ENCODE measurements around the gene MMRN2.
A peak's percentile ranks its signal among the peaks of the same experiment; 100 is the strongest.

Gene MMRN2

GRCh38 chr10:86922553-86922961, 34.9 kb downstream of the MMRN2 start:
- TF ChIP-seq CTCF (conservative IDR thresholded peaks at IDR 0.05) (no peak), ZFX (IDR thresholded peaks at IDR 0.05) (no peak)
- peak overlapping the region; percentile 32; the same call in 1 of the 2 replicates for H3K27ac ChIP-seq

- TF ChIP-seq ZFX (IDR thresholded peaks at IDR 0.05) = no peak
- TF ChIP-seq CTCF (conservative IDR thresholded peaks at IDR 0.05) = no peak
These were observed 39.4 kb downstream of the MMRN2 start for GRCh38 chr10:86918022-86918471.

GRCh38 chr10:86914734-86915133, 42.7 kb downstream of the MMRN2 start:
- no peak overlapping the region for H3K27ac ChIP-seq
- TF ChIP-seq CTCF (conservative IDR thresholded peaks at IDR 0.05) = no peak
- TF ChIP-seq ZFX (IDR thresholded peaks at IDR 0.05) = no peak

More at GRCh38 chr10:86918022-86918471, 39.4 kb downstream of the MMRN2 start:
- H3K27ac ChIP-seq = no peak overlapping the region

GRCh38 chr10:86905429-86905828, 52.0 kb downstream of the MMRN2 start:
- H3K27ac ChIP-seq = peak overlapping the region; percentile 12; the same call in 1 of the 2 replicates
- TF ChIP-seq ZFX (IDR thresholded peaks at IDR 0.05) = no peak
- no peak for TF ChIP-seq CTCF (conservative IDR thresholded peaks at IDR 0.05)

- no peak overlapping the region for H3K27ac ChIP-seq
- no peak for TF ChIP-seq ZFX (IDR thresholded peaks at IDR 0.05)
- no peak for TF ChIP-seq CTCF (conservative IDR thresholded peaks at IDR 0.05)
These were observed 52.8 kb downstream of the MMRN2 start for GRCh38 chr10:86904600-86904999.

GRCh38 chr10:86900955-86901354, 56.5 kb downstream of the MMRN2 start:
- no peak overlapping the region for H3K27ac ChIP-seq
- no peak for TF ChIP-seq ZFX (IDR thresholded peaks at IDR 0.05)
- no peak for TF ChIP-seq CTCF (conservative IDR thresholded peaks at IDR 0.05)

- no peak overlapping the region for H3K27ac ChIP-seq
- TF ChIP-seq ZFX (IDR thresholded peaks at IDR 0.05) = no peak
- peak; percentile 79 for TF ChIP-seq CTCF (conservative IDR thresholded peaks at IDR 0.05)
These were observed 57.6 kb downstream of the MMRN2 start for GRCh38 chr10:86899670-86900276.
